Measurements from ENCODE around the gene PAX1.

Gene PAX1

DNA sequence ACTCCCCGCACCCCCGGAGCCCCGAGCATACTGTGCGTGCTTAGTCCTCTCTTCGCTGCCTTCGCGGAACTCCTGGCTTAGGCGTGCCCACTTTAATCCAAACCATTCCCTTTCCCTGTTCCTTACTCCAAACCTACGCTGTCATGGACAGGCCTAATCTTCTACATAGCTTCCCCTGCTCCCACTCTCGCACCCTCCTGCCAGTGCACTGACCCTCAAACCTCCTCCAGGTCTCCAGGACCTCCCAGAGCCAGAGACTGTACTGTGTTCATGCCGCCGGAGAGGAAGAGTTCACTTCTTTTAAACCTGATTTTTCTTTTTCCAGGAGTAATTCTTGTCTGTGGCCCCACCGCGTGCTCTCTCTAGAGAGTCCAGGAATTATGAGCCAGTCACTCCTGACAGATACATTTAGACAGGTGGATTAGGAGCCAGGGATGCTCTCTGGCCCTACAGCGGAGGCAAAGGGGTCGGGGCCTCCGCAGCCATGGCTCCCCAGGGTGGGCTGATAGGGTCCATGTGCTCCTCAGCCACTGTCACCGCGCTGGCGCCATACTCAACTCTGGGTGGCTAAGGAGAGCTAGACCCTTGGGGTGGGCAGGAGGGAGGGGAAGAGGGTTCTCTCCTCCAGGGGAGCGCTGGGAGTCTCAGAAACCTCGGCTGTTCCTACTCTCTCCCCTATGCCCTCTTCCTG, 1.6 kb upstream of the PAX1 start:
- no peak for DNase-seq

DNA sequence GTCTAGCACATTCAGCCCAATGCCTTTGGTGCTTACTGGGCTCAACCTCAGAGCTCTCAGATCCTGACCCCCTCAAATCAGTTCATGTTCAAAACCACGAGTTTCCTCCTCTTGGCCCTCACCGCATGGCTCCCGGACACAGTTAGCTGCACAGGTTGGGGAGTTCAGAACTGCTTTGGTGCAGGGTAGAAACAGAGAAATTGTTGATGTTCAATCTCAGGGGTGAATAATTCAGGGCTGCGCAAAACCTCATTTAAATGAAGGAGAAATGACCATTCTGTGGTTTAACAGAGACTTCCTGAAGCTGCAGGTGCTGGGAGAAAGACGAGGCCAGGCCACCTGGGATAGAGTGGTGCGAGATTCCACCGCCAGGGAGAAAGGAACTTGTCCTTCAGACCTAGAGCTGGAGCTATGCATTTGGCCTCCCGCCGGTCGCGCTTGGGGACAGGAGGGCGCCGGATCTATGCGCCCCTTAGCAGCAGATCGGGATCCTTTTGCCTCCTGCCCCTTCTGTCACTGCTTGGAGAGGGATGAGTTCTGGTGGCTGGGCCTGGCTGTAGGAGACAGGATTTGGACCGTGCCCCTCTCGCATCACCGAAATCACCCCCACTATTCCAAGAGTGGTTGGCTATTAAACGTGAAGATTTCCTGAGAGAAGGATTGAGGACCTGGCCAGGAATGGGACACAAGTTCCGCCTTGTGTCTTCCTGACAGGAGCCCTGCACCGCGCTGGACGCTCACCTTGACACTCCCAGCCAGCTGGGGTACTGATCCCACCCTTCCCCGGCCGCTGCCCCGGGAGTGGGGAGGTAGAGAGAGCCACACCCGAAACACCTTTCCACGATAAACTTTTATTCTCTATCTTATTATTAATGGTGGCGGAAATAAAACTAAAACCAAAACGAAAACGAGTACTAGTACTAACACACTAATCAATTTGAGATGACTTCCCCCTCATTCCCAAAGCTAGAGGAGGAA, 767 bp upstream of the PAX1 start:
- no peak for DNase-seq

DNA sequence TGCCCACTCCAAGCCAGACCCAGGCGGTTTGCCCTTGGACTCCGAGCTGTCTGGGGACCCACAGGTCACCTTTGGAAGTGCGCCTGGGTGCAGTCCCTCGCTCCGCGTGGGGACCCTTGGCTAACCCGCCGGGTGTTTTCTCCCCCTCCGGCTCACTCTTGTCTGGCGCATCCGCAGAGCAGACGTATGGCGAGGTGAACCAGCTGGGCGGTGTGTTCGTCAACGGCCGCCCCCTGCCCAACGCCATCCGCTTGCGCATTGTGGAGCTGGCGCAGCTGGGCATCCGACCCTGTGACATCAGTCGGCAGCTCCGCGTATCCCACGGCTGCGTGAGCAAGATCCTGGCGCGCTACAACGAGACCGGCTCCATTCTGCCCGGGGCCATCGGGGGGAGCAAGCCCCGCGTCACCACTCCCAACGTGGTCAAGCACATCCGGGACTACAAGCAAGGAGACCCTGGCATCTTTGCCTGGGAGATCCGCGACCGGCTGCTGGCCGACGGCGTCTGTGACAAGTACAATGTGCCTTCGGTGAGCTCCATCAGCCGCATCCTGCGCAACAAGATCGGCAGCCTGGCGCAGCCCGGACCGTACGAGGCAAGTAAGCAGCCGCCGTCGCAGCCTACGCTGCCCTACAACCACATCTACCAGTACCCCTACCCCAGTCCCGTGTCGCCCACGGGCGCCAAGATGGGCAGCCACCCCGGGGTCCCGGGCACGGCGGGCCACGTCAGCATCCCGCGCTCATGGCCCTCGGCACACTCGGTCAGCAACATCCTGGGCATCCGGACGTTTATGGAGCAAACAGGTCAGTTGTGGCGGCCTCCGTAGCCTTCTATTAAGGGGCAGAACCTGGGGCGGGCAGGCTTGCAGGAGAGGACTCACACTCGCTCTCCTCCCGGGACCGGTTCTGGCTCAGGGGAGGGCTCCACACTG, 1.1 kb downstream of the PAX1 start:
- DNase-seq = no peak

DNA sequence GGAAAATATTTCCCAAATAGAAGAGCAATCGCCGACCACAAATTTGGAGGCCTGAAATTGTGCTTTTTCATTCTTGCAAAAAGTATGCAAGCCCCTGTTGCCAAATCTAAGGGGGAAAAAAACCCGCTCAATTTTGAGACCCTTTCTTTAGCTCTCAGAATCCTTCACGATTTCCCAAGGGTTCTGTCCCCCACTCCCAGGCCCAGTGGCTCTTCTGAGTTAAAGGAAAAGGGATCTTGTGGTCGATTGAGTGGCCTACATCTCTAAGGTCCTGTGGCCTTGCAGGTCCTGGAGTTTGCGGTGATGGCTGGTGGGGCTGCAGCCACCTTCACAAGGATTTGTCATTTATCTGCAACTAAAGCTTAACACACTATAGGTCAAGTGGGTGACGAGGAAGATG, 1.8 kb downstream of the PAX1 start:
- no peak for DNase-seq

DNA sequence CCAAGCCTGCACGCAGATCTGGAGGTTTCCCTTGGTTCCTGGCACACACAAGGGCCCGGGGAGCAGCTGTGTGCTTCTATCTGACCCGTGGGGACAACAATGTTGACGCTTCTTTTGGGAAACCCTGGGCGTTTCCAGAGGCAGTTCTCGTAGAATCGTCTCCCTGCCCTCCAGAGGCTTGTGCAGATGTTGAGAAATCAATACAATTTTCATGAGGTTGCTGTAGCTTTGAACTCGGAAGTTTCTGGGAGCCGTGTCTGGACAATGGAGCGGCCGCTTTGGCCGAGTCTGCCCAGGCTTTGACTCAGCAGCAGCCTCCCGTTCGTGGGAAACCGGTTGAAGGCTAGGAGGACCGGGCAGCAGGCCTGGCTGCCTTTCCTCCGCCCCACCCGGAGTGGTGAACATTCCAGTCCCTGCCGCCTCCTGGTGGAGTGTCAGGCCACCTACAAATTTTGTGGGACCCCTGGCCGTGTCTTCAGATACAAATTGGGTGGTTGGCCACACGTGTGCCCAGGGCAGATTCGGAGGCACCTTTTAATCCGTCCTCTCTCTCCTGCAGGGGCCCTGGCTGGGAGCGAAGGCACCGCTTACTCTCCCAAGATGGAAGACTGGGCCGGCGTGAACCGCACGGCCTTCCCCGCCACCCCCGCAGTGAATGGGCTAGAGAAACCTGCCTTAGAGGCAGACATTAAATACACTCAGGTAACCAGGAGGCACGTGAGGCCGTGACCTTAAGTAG, 2.7 kb downstream of the PAX1 start:
- DNase-seq = no peak

DNA sequence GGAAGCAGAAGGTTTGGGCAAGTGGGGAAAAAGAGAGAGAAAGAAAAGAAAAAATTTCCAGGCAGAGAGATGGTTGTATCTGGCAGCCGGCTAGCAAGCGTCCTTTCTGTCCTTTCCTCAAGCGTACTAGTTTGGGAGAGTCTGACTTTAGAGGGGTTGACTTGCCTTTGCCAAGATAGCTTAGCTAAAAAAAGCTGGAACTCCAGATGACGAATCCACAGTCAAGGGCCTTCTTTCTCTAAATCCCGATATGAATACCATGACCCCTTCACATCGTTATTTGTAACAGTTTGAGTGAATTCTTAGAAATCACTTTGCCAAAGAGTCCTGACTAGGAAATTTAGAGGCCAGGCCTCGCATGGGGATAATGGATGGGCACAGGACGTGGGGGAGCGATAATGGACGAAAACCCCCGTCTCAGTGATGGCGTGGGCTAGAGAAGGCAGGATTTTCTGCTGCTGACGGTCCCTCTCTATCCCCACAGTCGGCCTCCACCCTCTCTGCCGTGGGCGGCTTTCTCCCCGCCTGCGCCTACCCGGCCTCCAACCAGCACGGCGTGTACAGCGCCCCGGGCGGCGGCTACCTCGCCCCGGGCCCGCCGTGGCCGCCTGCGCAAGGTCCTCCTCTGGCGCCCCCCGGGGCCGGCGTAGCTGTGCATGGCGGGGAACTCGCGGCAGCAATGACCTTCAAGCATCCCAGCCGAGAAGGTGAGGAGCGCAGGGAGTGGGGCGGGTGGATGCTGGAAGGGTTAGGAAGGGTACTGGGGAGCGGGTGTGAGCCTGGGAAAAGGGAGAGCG, 3.5 kb downstream of the PAX1 start:
- no peak for DNase-seq

DNA sequence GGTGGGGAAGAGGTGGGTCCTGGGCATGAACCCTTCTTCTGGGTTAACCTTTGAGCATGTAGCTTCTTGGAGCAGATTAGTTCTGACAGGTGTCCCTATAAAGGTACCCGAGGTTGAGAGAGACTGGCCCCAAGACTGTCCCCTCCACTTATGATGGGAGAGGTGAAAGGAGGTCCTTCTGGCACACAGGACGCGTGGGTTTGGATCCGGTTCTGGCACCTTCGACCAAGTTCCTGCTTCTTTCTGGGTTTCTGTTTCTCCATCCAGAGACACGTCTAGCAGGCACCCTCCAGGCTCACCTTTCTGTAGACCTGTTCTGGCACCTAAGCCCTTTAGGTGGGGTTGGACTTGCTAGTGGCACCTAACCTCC, 4.1 kb downstream of the PAX1 start:
- no peak for DNase-seq

DNA sequence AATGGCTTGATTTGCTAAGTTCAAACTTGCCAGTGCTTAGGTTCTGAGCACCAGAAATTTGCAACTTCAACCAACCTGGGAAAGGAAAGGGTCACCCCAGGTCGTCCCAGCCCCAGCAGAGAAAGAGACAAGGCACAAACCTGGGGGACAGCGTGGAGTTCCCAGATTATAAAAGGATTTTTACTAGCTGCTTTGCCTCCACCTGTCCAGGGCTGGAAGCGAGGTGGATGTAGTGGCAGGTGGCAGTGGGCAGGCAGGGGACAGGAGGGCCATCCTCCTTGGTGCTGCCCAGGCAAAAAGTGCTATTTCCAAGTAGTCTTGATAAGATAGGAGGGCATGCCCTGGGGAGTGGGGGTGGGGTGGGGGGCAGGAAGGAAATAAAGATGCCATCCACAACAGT, 4.9 kb downstream of the PAX1 start:
- DNase-seq = no peak

DNA sequence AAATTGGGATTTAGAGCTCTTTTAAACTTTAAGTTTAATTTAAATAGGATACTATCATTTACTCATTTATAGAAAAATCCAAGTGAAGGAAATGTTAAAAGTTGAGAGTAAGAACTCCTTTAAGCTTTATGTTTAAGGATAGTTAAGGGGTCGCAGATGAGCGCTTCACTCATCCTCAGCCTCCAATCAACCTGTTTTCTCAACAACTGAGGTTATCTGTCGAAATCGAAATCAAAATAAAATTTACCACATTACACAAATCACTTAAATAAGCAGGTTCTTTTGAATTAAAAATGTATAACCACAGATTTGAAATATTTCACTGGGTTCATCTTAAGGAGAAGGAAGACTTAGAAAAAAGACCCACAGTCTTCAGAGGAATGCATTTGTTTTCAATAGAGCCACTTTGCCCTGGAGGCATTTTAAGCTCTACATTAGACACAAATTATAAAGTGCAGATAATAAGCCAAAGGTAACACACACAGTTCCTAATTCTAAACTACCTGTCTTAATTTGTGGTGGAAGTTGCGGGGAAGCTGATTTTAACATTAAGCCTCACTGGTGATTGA, 5.5 kb downstream of the PAX1 start:
- DNase-seq = no peak

DNA sequence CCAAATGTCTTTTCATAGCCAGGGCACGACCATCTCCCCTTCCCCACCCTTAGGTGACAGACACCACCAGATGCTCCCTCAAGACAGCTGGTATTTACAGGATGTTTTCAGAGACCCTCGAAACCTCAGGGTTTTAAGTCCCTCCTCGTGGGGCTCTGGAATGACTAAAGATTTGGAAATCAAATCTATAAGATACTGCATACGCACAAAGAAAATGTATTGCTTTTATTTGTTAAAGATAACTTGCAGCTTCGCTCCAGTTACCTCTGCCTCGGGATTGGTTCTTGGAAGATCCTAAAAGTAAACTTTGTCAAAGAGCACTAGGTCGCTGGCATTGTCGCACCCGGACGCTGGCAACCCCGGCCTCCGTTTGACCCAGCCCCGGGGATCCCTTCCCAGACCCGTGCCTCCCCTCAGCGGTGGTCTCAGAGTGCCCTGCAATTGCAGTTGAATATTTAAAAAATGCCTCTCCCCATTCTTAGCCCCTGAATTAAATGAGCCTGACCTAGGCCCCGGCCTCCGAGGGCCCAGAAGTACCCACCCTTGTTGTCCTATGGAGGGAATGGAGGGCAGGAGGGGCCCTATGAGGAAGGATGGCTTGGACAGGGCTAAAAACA, 7.1 kb downstream of the PAX1 start:
- DNase-seq = no peak

DNA sequence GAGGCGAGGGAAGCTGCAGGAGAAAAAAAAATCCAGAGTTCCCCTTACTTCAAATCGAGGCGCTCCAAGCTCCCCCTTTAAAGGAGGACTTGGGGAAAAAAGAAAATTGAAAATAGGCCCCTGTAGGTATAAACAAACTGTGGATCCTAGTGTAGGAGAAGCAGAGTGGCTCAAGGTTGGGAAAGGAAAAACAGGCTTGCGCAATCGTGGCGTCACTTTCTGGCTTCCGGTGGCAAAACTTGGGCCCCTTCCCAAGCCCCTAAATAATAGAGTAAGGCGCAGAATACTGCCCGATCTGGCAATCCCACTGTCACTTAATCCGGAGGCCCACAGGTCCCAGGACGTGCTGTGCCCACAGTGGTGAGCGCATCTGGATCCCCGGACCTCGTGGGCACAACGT, 8.0 kb downstream of the PAX1 start:
- no peak for DNase-seq

DNA sequence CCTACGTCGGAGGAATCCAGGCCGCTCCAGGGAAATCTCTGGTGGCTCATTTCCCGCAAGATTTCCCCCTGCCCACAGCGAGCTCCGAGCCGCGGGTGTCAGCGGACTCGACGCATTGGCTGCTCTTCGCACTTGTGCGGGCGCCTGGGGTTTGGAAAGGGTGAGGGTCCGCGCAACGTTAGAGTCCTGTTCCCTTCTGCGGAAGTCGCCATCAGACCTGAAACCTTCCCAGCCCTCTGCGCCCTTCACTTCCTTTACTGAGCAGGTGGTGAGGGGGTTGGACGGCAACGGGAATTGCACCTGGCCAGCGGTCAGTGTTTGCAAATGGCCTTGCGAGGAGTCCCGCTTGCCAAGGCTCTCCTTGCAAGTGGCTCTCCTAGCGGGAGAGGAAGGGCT, 8.4 kb downstream of the PAX1 start:
- no peak for DNase-seq

DNA sequence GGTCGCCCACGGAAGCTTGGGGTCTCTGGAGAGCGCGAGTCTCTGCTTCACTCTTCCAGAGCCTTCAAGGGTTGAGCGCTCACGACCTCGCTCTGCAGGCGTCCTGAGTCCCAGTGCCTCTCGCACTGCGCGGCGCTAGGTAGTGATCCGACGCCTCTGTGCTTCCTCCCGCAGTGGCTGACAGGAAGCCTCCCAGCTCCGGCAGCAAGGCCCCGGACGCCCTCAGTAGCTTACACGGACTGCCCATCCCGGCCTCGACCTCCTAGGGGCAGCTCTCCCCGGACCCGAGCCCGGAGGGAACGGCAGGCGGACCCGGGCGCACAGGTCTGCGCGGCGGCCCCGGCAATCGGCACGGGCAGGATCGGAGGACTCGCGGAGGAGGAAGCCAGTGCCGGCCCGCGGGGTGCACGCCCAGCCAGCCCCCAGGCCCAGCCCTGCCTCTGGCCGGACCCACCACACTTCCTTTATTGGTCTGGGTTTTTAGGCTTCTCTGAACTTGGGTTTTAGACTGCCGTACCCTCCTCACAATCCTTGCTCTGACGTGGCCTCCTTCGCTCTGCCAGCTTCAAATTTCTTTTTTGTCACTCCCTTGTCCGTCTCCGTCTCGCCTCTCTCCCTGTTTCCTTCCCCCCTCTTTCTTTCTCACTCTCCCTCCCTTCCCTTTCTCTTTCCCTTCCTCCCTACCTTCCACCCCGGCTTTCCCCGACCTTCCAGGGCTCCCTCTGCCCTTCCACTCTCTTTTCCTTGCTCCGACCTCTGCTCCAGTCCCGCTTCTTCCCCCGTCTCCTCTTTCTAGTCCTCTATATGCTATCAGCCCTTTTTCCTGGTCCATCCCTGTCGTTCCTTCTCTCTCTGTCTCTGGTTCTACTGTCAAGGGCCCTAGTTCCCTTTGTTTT, 9.1 kb downstream of the PAX1 start:
- DNase-seq = no peak

DNA sequence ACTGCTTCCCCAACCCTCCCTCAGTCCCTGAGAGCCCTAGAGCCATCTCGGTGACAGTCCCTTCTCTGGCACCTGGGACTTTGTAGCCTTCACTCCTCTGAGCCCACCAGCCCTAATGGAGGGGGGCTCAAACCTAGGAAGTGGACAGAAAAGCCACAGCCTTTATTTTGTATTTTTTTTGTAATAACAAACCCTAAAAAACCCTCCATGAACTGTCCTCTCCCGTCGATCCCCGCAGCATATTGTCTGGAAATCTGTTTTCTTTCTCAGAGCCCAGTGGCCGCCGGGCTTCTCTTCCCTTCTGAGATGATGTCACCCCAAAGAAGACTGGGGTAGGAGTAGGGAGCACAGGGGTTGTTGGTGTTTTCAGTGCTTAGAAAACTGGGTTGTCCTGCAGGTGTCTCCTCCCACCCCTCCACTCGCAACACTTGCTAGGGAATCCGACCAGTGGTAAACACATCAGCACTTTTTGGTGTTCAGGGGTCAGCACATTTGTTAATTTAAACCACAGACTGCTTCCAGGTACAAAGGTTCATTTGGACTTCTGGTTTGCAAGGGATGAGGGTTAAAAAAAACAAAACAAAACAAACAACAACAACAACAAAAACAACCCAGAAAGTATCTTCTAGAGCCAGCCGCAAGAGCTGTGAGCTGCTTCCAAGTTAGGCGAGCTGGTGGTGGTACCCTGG, 9.9 kb downstream of the PAX1 start:
- no peak for DNase-seq

DNA sequence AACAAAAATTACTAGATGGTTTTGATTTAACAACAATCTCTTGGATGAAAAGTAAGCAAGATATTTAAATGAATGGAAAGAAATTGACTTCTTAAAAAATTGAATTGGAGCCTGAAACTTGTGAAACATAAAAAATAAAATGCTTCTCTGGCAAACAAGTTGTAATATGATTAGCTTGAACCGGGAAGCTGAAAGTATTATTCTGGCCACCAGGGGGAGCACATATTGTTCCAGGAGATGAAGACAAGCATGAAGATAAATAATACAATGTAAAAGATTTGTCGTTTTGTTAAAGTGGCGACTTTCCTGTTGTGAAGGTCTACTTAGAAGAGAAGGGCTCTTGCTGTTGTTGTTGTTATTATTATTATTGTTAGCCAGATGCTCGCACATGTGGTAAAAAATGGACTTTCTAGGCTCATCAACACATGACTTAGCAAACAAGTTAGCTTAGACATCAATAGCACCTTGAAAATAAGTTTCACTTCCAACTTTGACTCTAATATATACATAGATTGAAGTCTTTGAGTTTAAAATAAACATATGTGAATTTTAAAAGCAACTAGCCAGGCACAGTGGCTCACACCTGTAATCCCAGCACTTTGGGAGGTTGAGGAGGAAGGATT, 14.2 kb downstream of the PAX1 start:
- peak; percentile 17 for DNase-seq

DNA sequence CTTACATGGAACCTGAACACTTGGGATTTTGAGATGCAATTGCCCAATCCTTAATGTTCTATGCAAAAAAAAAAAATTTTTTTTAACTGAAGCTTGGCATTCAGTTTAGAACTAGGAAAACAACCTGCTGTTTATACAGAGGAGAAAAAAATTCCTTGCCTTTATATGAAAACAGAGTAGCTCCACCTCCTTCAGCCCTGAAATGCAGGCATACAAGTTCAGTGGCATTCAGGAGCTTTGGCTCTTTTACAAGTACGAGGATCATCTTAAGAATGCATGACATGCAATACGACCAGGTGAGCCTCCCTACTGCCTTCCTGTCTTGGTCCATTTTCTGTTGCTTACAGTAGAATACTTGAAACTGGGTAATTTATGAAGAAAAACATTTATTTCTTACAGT, 20.4 kb downstream of the PAX1 start:
- DNase-seq = no peak

DNA sequence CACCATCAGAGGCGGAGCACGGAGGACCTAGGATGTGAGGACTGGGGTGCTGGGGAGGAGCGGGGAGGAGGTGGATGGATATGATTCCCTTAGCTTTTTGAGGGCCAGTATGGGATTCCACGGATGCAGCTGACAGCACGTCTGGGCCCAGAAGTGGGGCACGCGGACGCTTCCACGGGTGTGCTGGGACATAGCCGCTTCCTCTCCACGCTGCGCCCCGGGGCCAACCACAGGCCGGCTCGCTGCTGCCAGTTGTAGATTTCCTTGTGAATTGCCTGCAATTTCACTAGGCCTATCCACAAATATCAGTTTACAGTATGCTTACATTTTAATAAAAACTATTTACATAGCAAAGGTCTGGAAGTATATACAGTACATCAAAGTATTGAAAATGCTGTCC, 23.9 kb downstream of the PAX1 start:
- DNase-seq = no peak

DNA sequence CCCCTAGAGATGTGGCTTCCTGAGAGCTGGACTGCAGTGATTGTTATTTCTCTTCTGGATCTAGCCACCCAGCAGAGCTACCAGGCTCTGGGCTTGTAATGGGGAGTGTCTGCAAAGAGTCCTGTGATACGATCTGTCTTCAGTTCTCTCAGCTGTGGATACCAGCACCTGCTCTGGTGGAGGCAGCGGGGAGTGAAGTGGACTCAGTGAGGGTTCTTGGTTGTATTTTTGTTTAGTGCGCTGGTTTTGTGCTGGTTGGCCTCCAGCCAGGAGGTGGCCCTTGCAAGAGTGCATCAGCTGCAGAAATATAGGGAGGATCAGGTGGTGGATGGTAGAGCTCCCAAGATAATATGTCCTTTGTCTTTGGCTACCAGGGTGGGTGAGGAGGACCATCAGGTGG, 33.7 kb downstream of the PAX1 start:
- no peak for DNase-seq

DNA sequence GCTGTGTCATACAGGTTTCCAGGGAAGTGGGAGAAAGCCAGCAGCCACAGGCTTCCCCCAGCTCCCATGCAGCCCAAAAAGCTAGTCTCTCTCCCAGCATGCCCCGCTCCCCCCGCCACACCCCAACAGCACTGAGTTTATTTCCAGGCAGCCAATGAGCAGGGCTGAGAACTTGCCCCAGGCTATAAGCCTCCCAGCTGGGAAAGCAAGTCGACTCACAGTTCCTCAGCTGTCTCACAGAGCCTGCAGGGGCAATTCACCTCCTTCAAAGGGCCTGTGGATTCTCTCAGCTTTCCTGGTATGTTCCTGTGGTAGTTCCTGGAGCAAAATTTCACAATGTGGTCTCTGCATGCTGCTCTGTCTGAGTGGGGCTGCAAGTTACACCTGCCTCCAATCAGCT, 34.2 kb downstream of the PAX1 start:
- DNase-seq = no peak

Measured in NCI-H1694 treated with DMSO at 0.1 percent for 48 hours (cell line).